ENCODE results near the gene C1orf50.

C1orf50 gene

GRCh38 chr1:42745851-42746250, 21.2 kb upstream of the C1orf50 start (continued):
- TF ChIP-seq POU6F1 (CRISPR knock-in tag; IDR thresholded peaks at IDR 0.05; ENCODE audit: borderline replicate concordance, low read depth): no peak

GRCh38 chr1:42746436-42747105, 20.5 kb upstream of the C1orf50 start:
- ATAC-seq: no peak
- TF ChIP-seq ISL1 (CRISPR knock-in tag; IDR thresholded peaks at IDR 0.05) (no peak), ZNF8 (CRISPR knock-in tag; IDR thresholded peaks at IDR 0.05) (no peak), ZFP30 (CRISPR knock-in tag; IDR thresholded peaks at IDR 0.05) (no peak), OSR1 (CRISPR knock-in tag; IDR thresholded peaks at IDR 0.05) (no peak), CSDC2 (CRISPR knock-in tag; IDR thresholded peaks at IDR 0.05) (no peak), CREB5 (CRISPR knock-in tag; IDR thresholded peaks at IDR 0.05; ENCODE audit: low read depth) (no peak), GLIS3 (CRISPR knock-in tag; IDR thresholded peaks at IDR 0.05) (no peak)

- no peak for TF ChIP-seq ZFP3 (CRISPR knock-in tag; IDR thresholded peaks at IDR 0.05)
- no peak for TF ChIP-seq PPARA (CRISPR knock-in tag; IDR thresholded peaks at IDR 0.05; ENCODE audit: borderline replicate concordance)
- no peak for TF ChIP-seq ZNF565 (CRISPR knock-in tag; conservative IDR thresholded peaks at IDR 0.05; ENCODE audit: low read depth)
- TF ChIP-seq ZNF70 (CRISPR knock-in tag; IDR thresholded peaks at IDR 0.05): no peak
- no peak for TF ChIP-seq OSR1 (CRISPR knock-in tag; IDR thresholded peaks at IDR 0.05)
- TF ChIP-seq ZC3H10 (CRISPR knock-in tag; IDR thresholded peaks at IDR 0.05): no peak
- TF ChIP-seq CSDC2 (CRISPR knock-in tag; IDR thresholded peaks at IDR 0.05): no peak
- no peak for TF ChIP-seq CREB5 (CRISPR knock-in tag; IDR thresholded peaks at IDR 0.05; ENCODE audit: low read depth)
- TF ChIP-seq ESRRG (CRISPR knock-in tag; IDR thresholded peaks at IDR 0.05): no peak
- no peak for TF ChIP-seq ARNTL (CRISPR knock-in tag; IDR thresholded peaks at IDR 0.05; ENCODE audit: borderline replicate concordance, low read depth)
- TF ChIP-seq PATZ1 (CRISPR knock-in tag; IDR thresholded peaks at IDR 0.05; ENCODE audit: borderline replicate concordance): no peak
- no peak for TF ChIP-seq ZFP30 (CRISPR knock-in tag; IDR thresholded peaks at IDR 0.05)
- TF ChIP-seq RARB (CRISPR knock-in tag; IDR thresholded peaks at IDR 0.05): no peak
- no peak for TF ChIP-seq POU6F1 (CRISPR knock-in tag; IDR thresholded peaks at IDR 0.05; ENCODE audit: borderline replicate concordance, low read depth)
- no peak for TF ChIP-seq BACH2 (CRISPR knock-in tag; IDR thresholded peaks at IDR 0.05; ENCODE audit: borderline replicate concordance)
- no peak for TF ChIP-seq ISL1 (CRISPR knock-in tag; IDR thresholded peaks at IDR 0.05)
- no peak for TF ChIP-seq ZNF8 (CRISPR knock-in tag; IDR thresholded peaks at IDR 0.05)
- no peak for TF ChIP-seq CSRNP3 (CRISPR knock-in tag; IDR thresholded peaks at IDR 0.05)
- TF ChIP-seq TCF4 (CRISPR knock-in tag; IDR thresholded peaks at IDR 0.05; ENCODE audit: borderline replicate concordance): no peak
- peak; percentile 73 for ATAC-seq
These were observed 19.9 kb upstream of the C1orf50 start for GRCh38 chr1:42747125-42747524.
